HG03558 (cell line): Measurements from ENCODE around the gene ETV7.
"Not testable (repeated sequence)": the region's sequence is repeated elsewhere in the genome, so short reads cannot be mapped to it uniquely, and the experiment has no call there.

Experiments
- ATAC-seq: cut with Tn5 transposase; IDR thresholded peaks from one replicate; pipeline ENCODE4 v1.9.1; 2021; ENCODE audit warnings: moderate number of reproducible peaks; ENCODE audit not compliant: unreplicated experiment; ENCODE audit errors: extremely low read depth

Gene ETV7

GRCh38 chr6:36346486-36347273 lies 40.8 kb downstream of the ETV7 start:
- no peak for ATAC-seq

- ATAC-seq, result no peak
Measured at GRCh38 chr6:36345681-36346466, 41.6 kb downstream of the ETV7 start.

GRCh38 chr6:36343109-36343680 lies 44.3 kb downstream of the ETV7 start:
- no peak for ATAC-seq

GRCh38 chr6:36340618-36341454 lies 46.6 kb downstream of the ETV7 start:
- no peak for ATAC-seq

- ATAC-seq, result no peak
Measured at GRCh38 chr6:36340306-36340617, 47.2 kb downstream of the ETV7 start.

GRCh38 chr6:36339146-36339545 lies 48.3 kb downstream of the ETV7 start:
- no peak for ATAC-seq

GRCh38 chr6:36338223-36338622 lies 49.2 kb downstream of the ETV7 start:
- not testable (repeated sequence) for ATAC-seq

- ATAC-seq, result no peak
Measured at GRCh38 chr6:36337814-36338213, 49.7 kb downstream of the ETV7 start.

- ATAC-seq, result no peak
Measured at GRCh38 chr6:36336779-36337241, 50.7 kb downstream of the ETV7 start, which contains the start of gene BNIP5. Gene BNIP5 (minus strand): TSS chr6:36336888. CDS start chr6:36330690, 6,198 bp downstream.

GRCh38 chr6:36336208-36336710 lies 51.2 kb downstream of the ETV7 start:
- no peak for ATAC-seq

GRCh38 chr6:36335465-36336207 lies 51.8 kb downstream of the ETV7 start:
- no peak for ATAC-seq

- ATAC-seq, result no peak
Measured at GRCh38 chr6:36334832-36335459, 52.5 kb downstream of the ETV7 start.

GRCh38 chr6:36333931-36334725 lies 53.3 kb downstream of the ETV7 start:
- ATAC-seq, result no peak

- no peak for ATAC-seq
Measured at GRCh38 chr6:36333171-36333895, 54.1 kb downstream of the ETV7 start.

GRCh38 chr6:36331381-36331780 lies 56.1 kb downstream of the ETV7 start:
- ATAC-seq, result no peak

- ATAC-seq, result no peak
Measured at GRCh38 chr6:36330366-36330765, 57.1 kb downstream of the ETV7 start.

- no peak for ATAC-seq
Measured at GRCh38 chr6:36329798-36330291, 57.6 kb downstream of the ETV7 start.
